ENCODE results near the gene MSANTD2. TPM values are rescaled to one million over a fixed set of nuclear protein-coding genes. Genes with fewer than 3 reads are reported as not detected.
"Not testable (repeated sequence)": the region's sequence is repeated elsewhere in the genome, so short reads cannot be mapped to it uniquely, and the experiment has no call there.

Gene MSANTD2
- total and polyA plus RNA-seq, 9 of the 15 experiments (the other 6 are each of a cell fraction or from before 2014, with no cell fraction given), result 1.3 to 9.9 (median 5.3) TPM

DNA sequence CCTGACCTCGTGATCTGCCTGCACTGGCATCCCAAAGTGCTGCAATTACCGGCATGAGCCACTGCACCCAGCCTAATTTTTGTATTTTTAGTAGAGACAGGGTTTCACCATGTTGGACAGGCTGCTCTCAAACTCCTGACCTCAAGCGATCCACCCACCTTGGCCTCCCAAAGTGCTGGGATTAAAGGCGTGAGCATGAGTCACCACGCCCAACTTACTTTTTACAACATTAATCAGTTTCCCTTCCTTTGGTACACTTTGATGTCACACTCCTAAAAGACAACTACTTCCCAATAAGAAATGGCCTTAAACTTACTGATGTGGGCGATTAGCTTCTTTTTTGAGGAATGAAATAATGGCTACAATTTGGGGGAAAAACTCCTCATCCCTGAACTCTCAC lies 29.2 kb downstream of the MSANTD2 start:
- H3K79me2 ChIP-seq (ENCODE audit: control insufficient read depth, insufficient read depth, low read length); POLR2A ChIA-PET; H3K27ac ChIP-seq (ENCODE audit: extremely low read depth, low read depth, low read length); H3K27me3 ChIP-seq (ENCODE audit: control insufficient read depth in 2 of 2, insufficient read depth in 2 of 2, low read length in 2 of 2); H2AFZ ChIP-seq (ENCODE audit: low read depth, low read length); H3K9me3 ChIP-seq (replicated peaks; ENCODE audit: control insufficient read depth, insufficient read depth, low read depth, low read length); in situ Hi-C loops (cut with MboI); intact Hi-C loops (cut with micrococcal nuclease); BruUV-seq (replicated peaks); H3K4me1 ChIP-seq (replicated peaks in 1 of 2; ENCODE audit: control insufficient read depth in 2 of 2, insufficient read depth in 2 of 2, low read length in 2 of 2); H3K9me1 ChIP-seq (ENCODE audit: control insufficient read depth, insufficient read depth, low read length); H4K20me1 ChIP-seq (replicated peaks; ENCODE audit: control insufficient read depth, insufficient read depth, low read length); H3K4me3 ChIP-seq; H3K36me3 ChIP-seq (ENCODE audit: control insufficient read depth, insufficient read depth, low read length); DNase-seq (ENCODE audit: extremely low read depth in 1 of 4, low spot score in 3 of 4); H3K4me2 ChIP-seq (ENCODE audit: insufficient read depth, low read length); ATAC-seq; H3K9ac ChIP-seq (ENCODE audit: insufficient read depth in 1 of 2, low read depth in 2 of 2, low read length in 2 of 2): not testable (repeated sequence)
- CTCF ChIA-PET (ENCODE audit: low intra/inter-chr PET ratio), result interaction anchor here (1.1 kb wide), 1 partner anchor 33 kb away, joined by 3 read pairs; no protein-coding TSS in a partner anchor
- TF ChIP-seq, protein P1, sequence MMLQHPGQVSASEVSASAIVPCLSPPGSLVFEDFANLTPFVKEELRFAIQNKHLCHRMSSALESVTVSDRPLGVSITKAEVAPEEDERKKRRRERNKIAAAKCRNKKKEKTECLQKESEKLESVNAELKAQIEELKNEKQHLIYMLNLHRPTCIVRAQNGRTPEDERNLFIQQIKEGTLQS (IDR thresholded peaks at IDR 0.05), result peak; percentile 47
- TF ChIP-seq, protein P1 (CRISPR knock-in tag; conservative IDR thresholded peaks at IDR 0.05), result not testable (repeated sequence)
- TF ChIP-seq EGR1 (conservative IDR thresholded peaks at IDR 0.05), result peak; percentile 46; the same call in 1 of the 2 replicates
- peak; percentile 11 for FAIRE-seq
- 56% methylated on average over 5 of the region's 6 CpGs for WGBS (ENCODE audit: insufficient coverage, low coverage, missing lambda C conversion rate)
